Panc1 (cell line): ENCODE data around the gene MAN1A1. TPM values are rescaled to one million over a fixed set of nuclear protein-coding genes. Genes with fewer than 3 reads are reported as not detected.

Experiments
- ATAC-seq: fragments of 200-7000 bp; cut with Tn5 transposase; 2 replicates; pipeline ENCODE4 v1.9.1; 2020; ENCODE audit warnings: mild to moderate bottlenecking, moderate library complexity
- BruUV-seq: library from RNA; stranded (reverse); fragments of 400-500 nt; replicated peaks from 2 replicates; lab custom pipeline; 2021; lab: Mats Ljungman, UMichigan
- CTCF ChIA-PET: fragments of 300-600 bp; sonication (Branson Sonifier 250); formaldehyde crosslinking; loops from one replicate; lab custom pipeline; 2022; ENCODE audit warnings: antibody characterized with exemption; lab: Charles Lee
- POLR2A ChIA-PET: fragments of 300-600 bp; sonication (Branson Sonifier 250); formaldehyde crosslinking; loops from one replicate; lab custom pipeline; 2022; ENCODE audit warnings: antibody characterized with exemption; lab: Charles Lee
- DNase-seq: peaks from one replicate; pipeline ENCODE4 v3.0.0-alpha.2; 2010; ENCODE audit warnings: low read depth, low spot score
- H3K27ac ChIP-seq: 2 replicates; pipeline ENCODE4 v1.5.1; 2011; ENCODE audit warnings: mild to moderate bottlenecking, low read length, inconsistent platforms
- H3K27me3 ChIP-seq: fragments of 200-500 bp; sonication (Bioruptor generic); 2 replicates; pipeline ENCODE4 v1.6.0; 2014; ENCODE audit warnings: low read length, inconsistent platforms; ENCODE audit not compliant: control insufficient read depth, insufficient read depth
- H3K36me3 ChIP-seq: fragments of 200-500 bp; sonication (Bioruptor generic); 2 replicates; pipeline ENCODE4 v1.5.1; 2014; ENCODE audit warnings: inconsistent platforms, mild to moderate bottlenecking, low read length, moderate library complexity; ENCODE audit not compliant: control insufficient read depth, insufficient read depth
- H3K4me1 ChIP-seq: 2 replicates; pipeline ENCODE4 v1.5.1; 2011; ENCODE audit warnings: inconsistent platforms, mild to moderate bottlenecking, low read length, moderate library complexity; ENCODE audit not compliant: control insufficient read depth, insufficient read depth
- H3K4me3 ChIP-seq, 2 experiments: 2 replicates each; pipeline ENCODE4 v1.5.1; 2011 to 2012; ENCODE audit warnings: low read depth in 2 of 2, low read length in 2 of 2, mild to moderate bottlenecking in 2 of 2, inconsistent platforms in 1 of 2, moderate library complexity in 1 of 2
- H3K9me3 ChIP-seq: fragments of 200-500 bp; sonication (Bioruptor generic); 2 replicates; pipeline ENCODE4 v1.5.1; 2014; ENCODE audit warnings: low read depth, mild to moderate bottlenecking, inconsistent platforms, low read length, moderate library complexity; ENCODE audit not compliant: control insufficient read depth, insufficient read depth
- CTCF ChIP-seq: fragments of 450-650 bp; IDR thresholded peaks from 2 replicates; pipeline ENCODE4 v1.5.1; 2017; ENCODE audit warnings: mild to moderate bottlenecking
- POLR2AphosphoS5 ChIP-seq: IDR thresholded peaks from 2 replicates; pipeline ENCODE4 v1.6.1; 2012; ENCODE audit warnings: mild to moderate bottlenecking, low read depth, low read length, moderate library complexity
- REST ChIP-seq, 2 experiments: IDR thresholded peaks; 2 replicates each; pipeline ENCODE4 v1.6.1; 2011 to 2012; ENCODE audit warnings: low read depth in 2 of 2, control low read depth in 1 of 2, low read length in 1 of 2, mild to moderate bottlenecking in 1 of 2, moderate library complexity in 1 of 2; ENCODE audit not compliant: insufficient read depth in 1 of 2
- SIN3A ChIP-seq: IDR thresholded peaks from 2 replicates; pipeline ENCODE4 v1.6.1; 2012; ENCODE audit warnings: low read depth, mild to moderate bottlenecking, low read length, moderate library complexity, borderline replicate concordance; ENCODE audit not compliant: insufficient read depth
- TCF7L2 ChIP-seq: IDR thresholded peaks from 2 replicates; pipeline ENCODE4 v1.6.1; 2011; ENCODE audit warnings: mild to moderate bottlenecking, low read depth, low read length, inconsistent platforms
- in situ Hi-C: cut with HindIII; loops from 2 replicates; pipeline ENCODE4 v1.10.0; 2016; ENCODE audit warnings: low sequenced_read_pairs, low pct_unique_long_range_greater_than_20kb
- intact Hi-C: fragments of 100-400 bp; cut with micrococcal nuclease; formaldehyde crosslinking; loops from one replicate; pipeline ENCODE4 v1.10.0; 2022; ENCODE audit not compliant: unreplicated experiment
- total RNA-seq: library from RNA; stranded (reverse); gene quantifications from one replicate; pipeline ENCODE4 v1.2.1, GENCODE V29; 2021; ENCODE audit not compliant: unreplicated experiment

Gene MAN1A1
- total RNA-seq, 1 experiment from 2014 or later = 3.2 TPM

- DNase-seq = no peak
- no peak overlapping the region for H3K27ac ChIP-seq
- no peaks in the 10 kb centered on the region for H3K9me3 ChIP-seq
- H3K27me3 ChIP-seq = no peaks in the 10 kb centered on the region
- intact Hi-C loops (no loop called here), in situ Hi-C loops (no loop called here)
- H3K36me3 ChIP-seq = no peaks in the 10 kb centered on the region
- no peak for ATAC-seq
- CTCF ChIA-PET = no interaction called here
- H3K4me1 ChIP-seq = no peaks in the 10 kb centered on the region
- POLR2A ChIA-PET = no interaction called here
- no peak for TF ChIP-seq CTCF
- BruUV-seq = no TSS peak
- no peak overlapping the region for H3K4me3 ChIP-seq
Measured at GRCh38 chr6:119137194-119138072, 212.1 kb downstream of the MAN1A1 start.

GRCh38 chr6:119134752-119135151, 214.8 kb downstream of the MAN1A1 start:
- ChIA-PET POLR2A (no interaction called here), CTCF (interaction anchor here (0.6 kb wide), 1 partner anchor 314 kb away, joined by 5 read pairs; no protein-coding TSS in a partner anchor)
- DNase-seq = no peak
- in situ Hi-C loops (no loop called here), intact Hi-C loops (no loop called here)
- TF ChIP-seq TCF7L2 = no peak
- TF ChIP-seq SIN3A = no peak
- no peak for TF ChIP-seq POLR2AphosphoS5
- TF ChIP-seq CTCF = no peak
- no peak for TF ChIP-seq REST (IDR thresholded peaks at IDR 0.05; ENCODE audit: insufficient read depth in 1 of 2, low read depth in 2 of 2, low read length in 1 of 2)
- no peak for ATAC-seq
- BruUV-seq = no TSS peak
- Histone ChIP-seq H3K4me3 (no peak overlapping the region), H3K9me3 (no peaks in the 10 kb centered on the region), H3K27me3 (no peaks in the 10 kb centered on the region), H3K36me3 (no peaks in the 10 kb centered on the region), H3K27ac (no peak overlapping the region), H3K4me1 (peaks cover 7% of the 10 kb centered on the region)
